Activated gamma-delta T cell treated with Interleukin-2 at 50 U/mL for 16 hours (primary cell): ENCODE data around the gene SLC17A5.
"Not testable (repeated sequence)": the region's sequence is repeated elsewhere in the genome, so short reads cannot be mapped to it uniquely, and the experiment has no call there.

ENCODE experiments used
- DNase-seq: peaks from one replicate; pipeline ENCODE4 v3.0.0-alpha.2; 2020

The SLC17A5 gene

DNA sequence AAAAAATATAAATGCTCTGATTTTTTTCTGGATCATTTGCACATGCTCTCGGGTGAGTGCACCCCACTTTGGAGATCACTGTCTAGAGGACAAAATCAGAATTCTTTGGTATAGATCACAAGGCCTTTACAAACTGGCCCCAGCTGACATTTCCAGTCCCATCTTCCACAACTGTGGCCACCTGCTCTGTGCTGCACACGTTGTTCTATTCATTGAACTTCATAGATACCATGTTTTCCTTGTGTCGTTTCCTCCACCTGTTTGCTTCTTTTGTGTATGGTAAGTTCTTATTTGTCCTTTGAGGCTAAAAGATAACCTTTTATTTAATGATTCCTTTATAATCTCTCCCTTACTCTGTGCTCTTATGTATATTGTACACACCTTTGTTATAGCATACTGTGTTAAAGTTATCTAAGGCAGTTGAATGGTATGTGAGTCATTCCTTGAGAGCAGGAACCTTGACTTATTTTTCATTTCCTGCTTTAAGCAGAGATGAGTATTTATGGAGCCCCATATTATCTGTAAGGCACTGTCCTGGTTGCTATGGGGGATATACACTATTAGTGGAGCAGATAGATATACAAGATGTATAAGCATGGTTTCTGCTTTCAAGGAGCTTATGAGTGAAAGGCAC is 12.0 kb upstream of the SLC17A5 start:
- DNase-seq = no peak

DNA sequence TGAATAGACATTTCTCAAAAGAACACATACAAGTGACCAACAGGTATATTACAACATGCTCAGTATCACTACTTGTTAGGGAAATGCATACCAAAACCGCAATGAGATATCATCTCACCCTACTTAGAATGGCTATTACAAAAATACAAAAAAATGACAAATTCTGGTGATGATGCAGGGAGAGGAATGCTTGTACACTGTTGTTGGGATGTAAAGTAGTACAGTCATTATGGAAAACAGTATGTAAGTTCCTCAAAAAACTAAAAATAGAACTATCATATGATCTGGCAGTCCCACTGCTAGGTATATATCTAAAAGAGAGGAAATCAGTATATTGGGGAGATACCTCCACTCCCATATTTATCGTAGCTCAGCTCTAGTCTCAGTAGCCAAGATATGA is 10.9 kb upstream of the SLC17A5 start:
- no peak for DNase-seq

DNA sequence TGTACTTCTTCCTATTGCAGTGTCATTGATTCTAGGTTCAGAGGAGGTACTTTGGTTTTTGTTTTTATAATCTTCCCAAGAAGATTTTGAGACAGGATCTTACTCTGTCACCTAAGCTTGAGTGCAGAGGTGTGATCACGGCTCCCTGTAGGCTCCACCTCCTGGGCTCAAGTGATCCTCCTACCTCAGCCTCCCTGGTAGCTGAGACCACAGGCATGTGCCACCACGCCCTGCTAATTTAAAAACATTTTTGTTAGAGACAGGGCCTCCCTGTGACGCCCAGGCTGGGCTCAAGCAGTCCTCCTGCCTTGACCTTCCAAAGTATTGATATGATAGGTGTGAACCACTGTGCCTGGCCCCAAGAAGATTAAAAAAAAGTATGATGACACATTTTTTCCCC is 3.4 kb upstream of the SLC17A5 start:
- no peak for DNase-seq

DNA sequence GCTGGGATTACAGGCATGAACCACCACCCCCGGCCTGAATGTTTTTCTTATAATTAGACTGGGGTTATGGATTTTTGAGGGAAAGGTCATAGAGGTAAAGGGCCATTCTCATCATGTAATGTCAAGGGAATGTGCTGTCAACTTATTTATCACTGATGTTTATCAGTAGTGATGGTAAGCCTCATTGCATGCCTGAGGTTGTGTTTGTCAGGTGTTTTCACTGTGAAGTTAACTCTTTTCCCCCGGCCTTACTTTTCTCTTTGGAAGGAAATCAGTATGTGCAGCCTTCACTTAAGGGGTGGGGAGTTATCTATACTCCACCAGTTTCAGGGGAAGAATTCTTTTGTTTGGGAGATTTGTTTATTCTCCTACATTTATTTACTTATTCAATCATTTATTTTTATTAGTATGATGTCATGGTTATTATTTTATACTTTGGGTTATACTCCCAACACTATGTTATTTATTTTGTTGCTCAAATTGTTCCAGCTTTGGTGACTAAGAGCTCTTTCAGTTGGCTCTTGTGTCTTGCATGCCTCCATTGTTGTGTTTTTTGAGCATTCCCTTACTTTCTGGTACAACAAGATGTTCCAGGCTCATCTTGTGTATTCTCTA is 2.8 kb upstream of the SLC17A5 start:
- DNase-seq = no peak

DNA sequence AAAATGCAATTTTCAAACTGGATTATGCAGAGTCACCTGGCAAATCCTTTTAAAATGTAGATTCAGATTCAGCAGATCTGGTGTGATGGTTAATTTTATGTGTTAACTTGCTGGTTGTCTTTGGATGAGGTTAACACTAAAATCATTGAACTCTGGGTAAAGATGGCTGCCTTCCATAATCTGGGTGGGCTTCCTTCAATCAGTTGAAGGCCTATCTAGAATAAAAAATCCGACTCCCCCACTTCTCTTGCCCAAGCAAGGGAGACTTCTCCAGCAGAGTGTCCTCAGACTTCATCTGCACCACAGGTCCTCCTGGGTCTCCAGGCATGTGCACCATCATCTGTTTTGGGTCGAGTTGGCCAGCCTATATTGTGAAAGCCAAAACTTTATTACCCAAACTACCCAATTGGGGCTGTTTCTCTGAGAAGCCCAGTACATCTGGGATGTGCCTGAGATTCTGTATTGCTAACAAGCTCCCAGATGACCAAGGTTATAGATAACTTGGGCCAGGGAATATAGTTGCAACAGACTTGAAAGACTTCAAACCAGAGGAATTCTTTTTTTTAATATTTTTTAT is 1.6 kb upstream of the SLC17A5 start:
- no peak for DNase-seq

DNA sequence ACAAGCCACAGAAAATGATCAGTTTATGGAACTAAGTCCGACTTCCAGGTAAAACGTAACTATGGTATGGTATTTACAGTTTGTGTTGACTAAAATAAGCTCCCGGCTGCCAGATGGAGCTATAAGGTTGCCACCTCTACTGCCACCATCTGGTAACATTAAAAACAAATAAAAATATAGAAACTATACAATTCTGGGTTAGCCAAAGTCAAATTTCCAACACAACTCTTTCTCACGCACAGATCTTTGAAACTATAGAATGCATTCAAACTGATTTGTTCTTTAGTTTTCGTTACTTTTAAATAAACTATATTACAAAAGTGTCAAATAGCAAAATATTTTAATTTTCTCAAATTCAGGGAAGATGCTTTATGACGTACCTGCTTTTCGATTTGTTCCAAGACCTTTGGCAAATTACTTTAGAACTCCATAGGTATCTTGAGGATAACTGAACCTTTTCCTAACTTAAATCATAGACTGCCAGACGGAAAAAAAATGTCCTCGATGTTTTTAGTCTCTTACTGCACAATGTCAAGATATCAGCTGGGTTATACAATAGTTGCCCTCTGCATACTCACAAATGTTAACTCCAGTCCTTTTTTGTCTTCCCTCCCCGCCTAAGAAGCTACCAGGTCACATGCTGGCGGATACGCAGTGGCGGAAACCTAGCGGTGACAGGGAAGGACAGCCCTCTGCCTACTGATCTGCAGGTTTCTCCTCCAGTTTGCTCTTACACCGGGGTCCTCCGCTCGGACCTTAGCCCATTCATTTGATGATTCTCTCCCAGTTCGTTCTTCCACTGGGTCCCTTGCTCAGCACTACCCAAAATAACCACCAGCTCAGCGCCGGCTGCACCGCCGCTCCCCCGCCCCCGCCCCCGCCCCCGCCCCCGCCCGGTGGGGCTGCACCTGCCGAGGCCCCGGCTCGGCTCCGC is 888 bp downstream of the SLC17A5 start:
- peak; percentile 59 for DNase-seq

DNA sequence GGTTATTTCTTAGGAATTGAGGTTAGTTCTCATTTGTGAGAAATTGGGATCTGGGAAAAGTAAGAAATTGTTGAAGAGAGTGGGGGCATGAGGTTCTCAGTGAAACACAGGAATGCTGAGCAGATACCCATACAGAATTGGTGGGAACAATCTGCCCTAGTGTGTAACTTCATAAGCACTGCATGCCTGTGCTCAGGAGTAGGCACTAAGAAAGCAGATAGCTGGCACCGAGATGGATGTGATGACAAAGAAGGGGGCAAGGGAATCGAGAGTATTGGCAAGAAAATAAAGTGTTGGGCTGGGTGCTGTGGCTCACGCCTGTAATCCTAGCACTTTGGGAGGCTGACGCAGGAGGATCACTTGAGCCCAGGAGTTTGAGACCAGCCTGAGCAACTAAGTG is 4.0 kb downstream of the SLC17A5 start:
- no peak for DNase-seq

DNA sequence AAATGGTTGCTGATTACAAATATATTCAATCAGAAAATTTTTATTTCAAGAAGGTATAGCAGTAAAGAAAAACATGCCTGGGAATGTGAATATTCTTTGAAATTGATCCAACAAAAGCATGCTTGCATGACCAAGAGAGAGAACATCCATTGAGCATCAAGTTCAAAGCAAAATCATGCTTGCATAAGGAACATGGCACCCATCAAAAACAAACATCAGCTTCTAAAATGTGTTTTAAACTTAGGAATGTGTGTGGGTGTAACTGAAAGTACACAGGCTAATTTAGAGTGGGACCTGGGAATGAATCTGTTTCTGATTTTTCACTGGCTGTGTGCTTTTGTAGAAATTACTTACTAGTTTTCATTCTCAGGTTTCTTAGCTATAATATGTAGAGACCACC is 5.6 kb downstream of the SLC17A5 start:
- no peak for DNase-seq

DNA sequence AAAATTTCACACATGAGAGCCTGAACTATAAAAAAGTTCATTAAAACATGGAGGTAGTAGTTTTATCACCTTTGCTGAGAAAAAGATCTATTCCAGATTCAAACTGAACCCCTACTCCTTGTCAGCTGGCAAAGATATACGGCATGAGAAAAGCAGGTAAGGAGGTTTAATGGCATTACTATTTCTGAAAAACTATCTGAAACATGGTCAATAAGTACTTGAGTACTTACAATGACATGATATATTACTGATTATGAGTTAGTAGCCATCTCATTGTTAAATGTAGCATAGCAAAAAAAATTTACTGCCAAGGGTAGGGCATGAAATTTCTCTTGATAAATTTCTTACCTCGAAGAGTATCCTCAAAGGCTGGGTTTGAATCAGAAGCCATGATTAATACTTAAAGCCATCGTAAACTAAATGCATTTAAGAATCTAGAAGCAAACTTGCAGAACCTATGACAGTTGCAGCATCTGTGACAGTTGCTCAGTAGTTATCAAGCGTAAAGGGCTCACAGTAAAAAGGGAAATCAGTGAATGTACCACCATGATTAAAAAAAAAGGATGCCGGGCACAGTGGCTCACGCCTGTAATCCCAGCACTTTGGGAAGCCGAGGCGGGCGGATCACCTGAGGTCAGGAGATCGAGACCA is 8.7 kb downstream of the SLC17A5 start:
- DNase-seq = no peak

DNA sequence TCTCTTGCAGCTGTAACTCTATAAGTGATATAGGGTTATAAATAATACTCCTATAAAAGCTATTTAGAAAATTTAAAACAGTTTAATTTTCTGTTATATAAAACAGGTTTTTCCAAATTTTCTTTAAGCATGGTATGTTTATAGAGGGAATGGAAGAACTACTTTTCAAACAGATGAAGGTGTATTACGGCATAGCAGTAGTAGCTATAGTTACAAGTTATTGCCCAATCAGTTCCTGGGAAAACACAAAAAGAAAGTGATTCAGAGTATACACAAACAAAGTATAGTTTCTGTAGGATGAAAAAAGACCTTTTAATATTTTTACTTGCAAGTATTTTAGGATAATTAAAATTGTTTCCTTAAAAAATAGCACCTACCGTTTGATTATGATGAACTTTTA is 9.8 kb downstream of the SLC17A5 start:
- DNase-seq = no peak

DNA sequence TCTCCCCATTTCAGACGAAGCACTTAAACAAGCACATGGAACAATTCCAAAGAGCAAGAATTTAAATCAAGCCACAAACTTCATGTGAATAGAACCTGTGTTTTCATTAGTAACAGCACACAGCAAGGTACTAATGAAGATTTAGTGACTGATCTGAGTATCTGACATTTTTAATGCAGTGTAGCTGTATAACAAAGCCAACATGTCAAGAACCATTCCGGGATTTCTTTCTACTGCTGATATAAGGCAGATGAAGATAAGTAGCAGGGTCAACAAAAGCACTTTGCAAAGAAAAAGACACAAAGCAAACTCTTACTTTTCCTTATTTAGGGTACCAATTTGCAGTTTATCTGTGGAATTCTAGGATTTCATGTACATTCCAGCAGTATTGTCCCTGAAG is 11.3 kb downstream of the SLC17A5 start:
- no peak for DNase-seq

DNA sequence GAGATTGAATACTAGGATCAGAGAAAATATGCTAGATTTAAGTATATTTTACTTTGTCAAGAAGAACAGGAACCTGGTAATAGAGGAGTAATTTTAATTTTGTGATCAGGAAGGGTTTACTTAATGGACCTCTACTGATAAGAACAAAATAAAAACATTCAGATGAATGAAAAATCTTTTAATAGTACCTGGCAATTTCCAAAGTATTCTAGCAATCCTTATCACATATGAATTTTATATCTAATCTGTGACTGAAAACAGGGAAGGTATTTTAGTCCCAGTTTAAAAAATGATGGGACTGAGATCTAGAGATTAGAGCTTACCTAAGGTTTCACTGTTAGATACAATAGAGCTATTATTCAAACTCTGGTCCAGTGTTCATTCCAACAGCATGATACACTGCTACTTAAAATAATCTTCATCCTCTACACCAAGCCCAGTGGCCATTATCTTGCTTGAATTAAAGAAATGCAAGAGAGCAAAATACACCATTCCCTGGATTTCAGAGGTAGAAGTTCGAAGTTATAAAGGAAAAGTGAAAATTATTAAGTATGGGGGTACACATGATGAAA is 13.5 kb downstream of the SLC17A5 start:
- no peak for DNase-seq

DNA sequence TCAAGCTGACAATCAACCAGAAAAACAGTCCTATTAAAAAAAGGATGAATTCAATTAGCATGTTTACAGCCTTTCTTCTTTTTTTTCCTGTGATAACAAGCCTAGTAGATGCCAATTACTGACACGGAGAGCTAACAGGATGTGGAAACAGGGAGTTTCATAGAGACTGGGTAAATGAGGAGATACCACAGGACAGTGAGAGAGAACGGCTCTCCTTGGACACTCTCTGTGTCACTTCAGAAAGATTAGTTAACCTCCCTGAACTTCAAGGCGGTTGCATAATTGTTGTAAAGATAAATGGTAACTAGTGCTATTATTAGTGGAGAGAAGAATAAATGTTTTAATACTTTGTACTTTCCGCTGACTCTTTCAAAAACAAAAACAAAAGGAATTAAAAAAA is 14.8 kb downstream of the SLC17A5 start:
- DNase-seq = no peak

DNA sequence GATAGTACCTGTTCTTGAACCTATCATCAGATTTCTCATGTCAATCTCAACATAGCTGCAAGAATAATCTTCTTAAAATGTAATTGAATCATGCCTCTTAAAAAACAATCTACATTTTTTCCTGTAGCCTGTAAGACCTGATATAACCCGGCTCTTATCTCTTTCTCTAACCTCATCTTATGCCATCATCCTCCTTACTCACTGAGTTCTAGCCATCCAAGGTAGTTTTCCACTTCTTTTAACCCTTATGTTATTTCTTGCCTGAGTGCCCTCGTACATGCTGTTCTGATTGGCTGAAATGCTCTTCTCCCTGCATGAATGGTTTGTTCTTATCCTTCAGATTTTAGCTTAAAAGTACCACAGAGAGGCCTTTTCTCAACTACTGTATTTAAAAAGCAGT is 16.4 kb downstream of the SLC17A5 start:
- no peak for DNase-seq

DNA sequence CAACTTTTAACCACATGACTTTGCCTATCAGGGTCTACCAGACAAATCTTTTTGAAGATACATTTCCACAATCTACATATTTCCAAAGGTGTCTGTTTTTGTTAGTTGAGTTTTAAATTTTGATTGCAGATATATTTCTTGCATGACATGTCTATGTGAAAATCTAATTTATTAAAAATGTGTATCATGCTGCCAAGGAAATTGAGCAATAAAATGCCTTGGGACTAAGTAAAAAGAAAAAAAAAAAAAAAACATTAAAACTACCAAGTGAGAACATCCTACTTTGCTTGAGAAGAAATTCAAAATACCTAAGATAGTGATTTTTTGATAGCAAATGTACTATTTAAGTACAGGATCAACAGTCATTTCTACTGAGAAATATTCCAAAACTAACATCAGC is 17.7 kb downstream of the SLC17A5 start:
- DNase-seq = no peak

DNA sequence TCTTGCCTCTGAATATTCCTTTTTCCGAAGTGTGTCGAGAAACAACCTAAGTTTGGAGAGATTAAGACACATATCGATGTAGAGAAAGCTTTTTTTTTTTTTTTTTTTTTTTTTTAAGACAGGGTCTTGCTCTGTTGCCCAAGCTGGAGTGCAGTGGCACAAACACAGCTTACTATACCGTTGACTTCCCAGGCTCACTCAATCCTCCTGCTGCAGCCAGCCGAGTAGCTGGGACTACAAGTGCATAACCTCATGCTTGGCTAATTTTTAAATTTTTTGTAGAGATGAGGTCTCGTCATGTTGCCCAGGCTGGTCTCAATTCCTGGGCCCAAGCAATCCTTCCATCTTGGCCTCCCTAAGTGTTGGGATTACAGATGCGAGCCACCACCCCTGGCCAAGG is 21.4 kb downstream of the SLC17A5 start:
- no peak for DNase-seq

DNA sequence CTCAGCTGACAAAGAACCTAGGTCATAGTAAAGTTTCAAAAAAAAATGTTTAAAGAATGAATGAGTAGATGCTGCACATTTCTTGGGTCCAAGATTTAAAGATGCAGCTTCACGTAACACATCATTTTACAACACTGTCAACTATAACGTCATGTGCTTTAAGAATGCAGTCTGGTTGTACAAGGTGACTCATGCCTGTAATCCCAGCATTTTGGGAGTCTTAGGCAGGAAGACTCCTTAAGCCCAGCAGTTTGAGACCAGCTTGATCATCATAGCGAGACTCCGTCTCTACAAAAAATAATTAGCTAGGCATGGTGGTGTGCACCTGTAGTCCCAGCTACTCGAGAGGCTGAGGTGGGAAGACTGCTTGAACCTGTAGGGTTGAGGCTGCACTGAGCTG is 21.9 kb downstream of the SLC17A5 start:
- DNase-seq = no peak

DNA sequence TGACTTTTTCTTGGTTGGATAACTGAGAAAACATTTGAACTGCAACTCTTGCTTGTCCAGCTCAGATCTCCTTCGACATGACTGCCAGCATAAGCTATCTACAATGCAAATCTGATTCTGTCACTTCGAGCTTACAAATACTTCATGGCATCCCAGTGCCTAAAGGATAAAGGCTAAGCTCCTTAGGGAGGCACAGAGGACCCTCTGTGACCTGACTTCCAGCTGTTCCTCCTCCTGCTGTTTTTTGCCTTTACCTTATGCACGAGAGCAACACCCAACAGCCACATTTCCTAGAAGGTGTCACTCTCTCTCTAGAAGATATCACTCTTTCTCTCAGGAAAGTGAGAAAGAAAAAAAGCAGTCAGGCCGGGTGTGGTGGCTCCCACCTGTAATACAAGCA is 23.4 kb downstream of the SLC17A5 start:
- no peak for DNase-seq

DNA sequence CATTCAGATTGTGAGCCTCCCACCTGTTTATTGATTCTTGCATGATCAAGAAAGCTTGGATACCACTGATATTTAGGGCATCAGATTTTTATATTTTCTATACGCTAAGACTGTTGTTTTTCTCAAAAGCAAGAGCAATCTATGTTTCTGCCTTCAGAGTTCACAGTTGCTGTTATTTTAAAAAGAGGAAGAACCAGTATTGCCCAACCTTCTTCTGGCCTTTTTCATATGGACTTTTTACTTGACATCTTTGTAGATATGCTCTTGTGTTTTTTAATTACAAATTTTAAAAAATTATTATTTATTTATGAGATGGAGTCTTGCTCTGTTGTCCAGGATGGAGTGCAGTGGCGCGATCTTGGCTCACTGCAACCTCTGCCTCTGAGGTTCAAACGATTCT is 28.9 kb downstream of the SLC17A5 start:
- no peak for DNase-seq

DNA sequence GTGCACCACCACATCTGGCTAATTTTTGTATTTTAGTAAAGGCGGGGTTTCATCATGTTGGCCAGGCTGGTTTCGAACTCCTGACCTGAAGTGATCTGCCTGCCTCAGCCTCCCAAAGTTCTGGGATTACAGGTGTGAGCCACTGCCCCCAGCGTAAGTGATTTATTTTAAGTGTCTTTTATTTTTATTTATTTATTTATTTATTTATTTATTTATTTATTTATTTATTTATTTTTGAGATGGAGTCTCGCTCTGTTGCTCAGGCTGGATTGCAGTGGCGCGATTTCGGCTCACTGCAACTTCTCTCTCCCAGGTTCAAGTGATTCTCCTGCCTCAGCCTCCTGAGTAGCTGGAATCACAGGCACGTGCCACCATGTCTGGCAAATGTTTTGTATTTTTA is 30.3 kb downstream of the SLC17A5 start:
- DNase-seq = not testable (repeated sequence)

DNA sequence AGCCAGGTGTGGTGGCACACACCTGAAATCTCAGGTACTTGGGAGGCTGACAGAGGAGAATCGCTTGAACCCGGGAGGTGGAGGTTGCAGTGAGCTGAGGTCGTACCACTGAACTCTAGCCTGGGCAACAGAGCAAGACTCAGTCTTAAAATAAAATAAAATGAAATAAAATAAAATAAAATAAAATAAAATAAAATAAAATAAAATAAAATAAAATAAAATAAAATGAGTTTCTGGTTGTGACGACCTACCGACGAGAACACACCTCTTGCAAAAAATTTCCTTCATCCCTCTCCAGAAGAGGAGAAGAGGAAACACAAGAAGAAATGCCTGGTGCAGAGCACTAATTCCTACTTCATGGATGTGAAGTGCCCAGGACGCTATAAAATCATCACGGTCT is 35.7 kb downstream of the SLC17A5 start:
- not testable (repeated sequence) for DNase-seq

DNA sequence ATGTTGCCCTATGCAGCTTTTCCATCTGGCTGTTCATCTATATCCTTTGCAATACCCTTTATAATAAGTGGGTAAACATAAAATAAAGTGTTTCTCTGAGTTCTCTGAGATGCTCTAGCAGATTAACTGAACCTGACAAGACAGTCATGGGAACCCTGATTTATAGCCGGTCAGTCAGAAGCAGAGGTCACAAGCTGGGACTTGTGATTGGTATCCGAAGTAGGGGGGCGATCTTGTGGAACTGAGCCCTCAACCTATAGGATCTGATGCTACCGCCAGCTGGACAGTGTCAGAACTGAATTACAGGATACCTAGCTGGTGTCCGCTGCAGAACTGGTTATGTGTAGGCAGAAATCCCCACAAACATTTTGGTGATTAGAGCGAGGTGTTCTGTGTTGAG is 39.0 kb downstream of the SLC17A5 start:
- DNase-seq = no peak
